Glutamatergic neuron (in vitro differentiated cells): ENCODE data around the gene MAST2. TPM values are rescaled to one million over a fixed set of nuclear protein-coding genes. Genes with fewer than 3 reads are reported as not detected.

Source experiments
- DNase-seq: peaks from one replicate; pipeline ENCODE4 v3.0.0; 2022
- H3K27ac Mint-ChIP-seq: one replicate; pipeline ENCODE4 v1.8.0; 2020; ENCODE audit warnings: mild to moderate bottlenecking, mixed read lengths, inconsistent platforms; ENCODE audit not compliant: unreplicated experiment
- H3K27me3 Mint-ChIP-seq: one replicate; pipeline ENCODE4 v1.8.0; 2020; ENCODE audit warnings: mild to moderate bottlenecking, moderate library complexity, mixed read lengths, inconsistent platforms; ENCODE audit not compliant: unreplicated experiment
- H3K36me3 Mint-ChIP-seq: one replicate; pipeline ENCODE4 v1.8.0; 2020; ENCODE audit warnings: mild to moderate bottlenecking, mixed read lengths, inconsistent platforms; ENCODE audit not compliant: unreplicated experiment
- H3K4me1 Mint-ChIP-seq: one replicate; pipeline ENCODE4 v1.8.0; 2020; ENCODE audit warnings: mild to moderate bottlenecking, low read depth, mixed read lengths, inconsistent platforms; ENCODE audit not compliant: unreplicated experiment
- H3K4me3 Mint-ChIP-seq: one replicate; pipeline ENCODE4 v1.8.0; 2020; ENCODE audit warnings: mild to moderate bottlenecking, mixed read lengths, inconsistent platforms; ENCODE audit not compliant: unreplicated experiment
- H3K9me3 Mint-ChIP-seq: one replicate; pipeline ENCODE4 v1.8.0; 2020; ENCODE audit warnings: mild to moderate bottlenecking, moderate library complexity, mixed read lengths, inconsistent platforms; ENCODE audit not compliant: unreplicated experiment
- CTCF ChIP-seq: fragments of 200-600 bp; sonication (generic); IDR thresholded peaks from one replicate; pipeline ENCODE4 v1.5.0; 2021; ENCODE audit not compliant: partially characterized antibody, unreplicated experiment
- total RNA-seq: library from RNA; stranded (reverse); fragmentation: NEBNext Ultra II Directional; extraction: Animal tissue kit (Norgen Biotek cat#: 25700); gene quantifications from one replicate; pipeline ENCODE4 v1.2.1, GENCODE V29; 2021; ENCODE audit not compliant: unreplicated experiment

The MAST2 gene
- total RNA-seq, 1 donor from 2014 or later, result 95.1 TPM

GRCh38 chr1:46030876-46031660 is 227.7 kb downstream of the MAST2 start:
- Mint-ChIP-seq H3K9me3 (peaks cover 27% of the 10 kb centered on the region), H3K4me1 (peaks cover 9% of the 10 kb centered on the region), H3K36me3 (no peaks in the 10 kb centered on the region), H3K27ac (peak overlapping the region; percentile 66), H3K27me3 (peaks cover 24% of the 10 kb centered on the region), H3K4me3 (no peak overlapping the region)
- TF ChIP-seq CTCF, result no peak
- no peak for DNase-seq

GRCh38 chr1:46034601-46035516 is 231.4 kb downstream of the MAST2 start:
- Mint-ChIP-seq H3K27me3 (peaks cover 20% of the 10 kb centered on the region), H3K4me1 (peaks cover 8% of the 10 kb centered on the region), H3K4me3 (no peak overlapping the region), H3K36me3 (no peaks in the 10 kb centered on the region), H3K9me3 (peaks cover 20% of the 10 kb centered on the region), H3K27ac (peak overlapping the region; percentile 49)
- no peak for DNase-seq
- no peak for TF ChIP-seq CTCF

GRCh38 chr1:46036894-46037839 is 233.8 kb downstream of the MAST2 start:
- Mint-ChIP-seq H3K27me3 (peaks cover 14% of the 10 kb centered on the region), H3K4me3 (no peak overlapping the region), H3K36me3 (no peaks in the 10 kb centered on the region), H3K4me1 (peaks cover 6% of the 10 kb centered on the region), H3K9me3 (peaks cover 15% of the 10 kb centered on the region), H3K27ac (no peak overlapping the region)
- DNase-seq, result peak; percentile 92
- TF ChIP-seq CTCF, result peak; percentile 96

GRCh38 chr1:46039571-46040052 is 236.2 kb downstream of the MAST2 start:
- H3K4me1 Mint-ChIP-seq, result peaks cover 4% of the 10 kb centered on the region
- DNase-seq, result no peak
- no peak overlapping the region for H3K27ac Mint-ChIP-seq
- peaks cover 3% of the 10 kb centered on the region for H3K9me3 Mint-ChIP-seq
- H3K27me3 Mint-ChIP-seq, result peaks cover 3% of the 10 kb centered on the region
- peaks cover 4% of the 10 kb centered on the region for H3K36me3 Mint-ChIP-seq
- H3K4me3 Mint-ChIP-seq, result no peak overlapping the region
- TF ChIP-seq CTCF, result no peak
